Astrocyte (in vitro differentiated cells and primary cell): ENCODE measurements around the gene PLA2G6.

Experiments used
- EZH2 ChIP-seq: IDR thresholded peaks from 2 replicates; pipeline ENCODE4 v1.6.1; 2012; ENCODE audit warnings: mild to moderate bottlenecking, low read length, inconsistent platforms; ENCODE audit not compliant: insufficient read depth
- TF ChIP-seq, protein P1 (sequence below): IDR thresholded peaks from 2 replicates; pipeline ENCODE4 v1.5.1; 2011; ENCODE audit warnings: low read depth, mild to moderate bottlenecking, inconsistent platforms, low read length, moderate library complexity; ENCODE audit not compliant: insufficient read depth

DNA sequence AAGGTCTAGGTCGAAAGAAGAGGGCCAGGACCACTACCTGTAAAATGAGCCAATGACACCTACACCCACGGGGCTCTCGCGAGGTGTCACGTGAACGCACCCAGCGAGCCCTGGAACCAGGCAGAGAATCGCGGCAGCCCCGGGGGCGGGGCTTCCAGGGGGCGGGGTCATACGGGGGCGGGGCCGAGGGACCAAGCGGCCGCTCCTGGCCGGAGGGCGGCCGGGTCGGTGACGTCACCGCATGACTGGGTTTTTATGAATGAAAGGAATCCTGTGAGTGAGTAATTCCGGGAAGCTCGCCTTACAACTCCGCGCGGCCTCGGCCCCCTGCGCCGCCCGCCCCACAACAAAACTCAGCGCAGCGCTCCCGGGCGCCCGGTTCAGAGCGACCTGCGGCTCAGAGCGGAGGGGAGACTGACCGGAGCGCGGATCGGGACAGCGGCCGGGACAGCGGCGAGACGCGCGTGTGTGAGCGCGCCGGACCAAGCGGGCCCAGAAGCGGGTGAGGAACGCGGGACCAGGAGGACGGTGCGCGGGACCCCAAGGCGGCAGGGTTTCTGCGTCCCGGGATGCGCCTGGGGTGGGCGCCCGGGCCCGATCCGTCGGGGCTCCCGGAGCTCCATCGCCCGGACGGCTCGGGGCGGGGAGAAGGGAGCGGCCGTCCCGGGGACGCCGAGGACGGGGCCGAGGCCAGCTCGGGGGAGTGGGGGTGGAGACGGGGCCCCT is 20.2 kb upstream of the PLA2G6 start, which contains the start of gene MAFF:
- TF ChIP-seq, protein P1, sequence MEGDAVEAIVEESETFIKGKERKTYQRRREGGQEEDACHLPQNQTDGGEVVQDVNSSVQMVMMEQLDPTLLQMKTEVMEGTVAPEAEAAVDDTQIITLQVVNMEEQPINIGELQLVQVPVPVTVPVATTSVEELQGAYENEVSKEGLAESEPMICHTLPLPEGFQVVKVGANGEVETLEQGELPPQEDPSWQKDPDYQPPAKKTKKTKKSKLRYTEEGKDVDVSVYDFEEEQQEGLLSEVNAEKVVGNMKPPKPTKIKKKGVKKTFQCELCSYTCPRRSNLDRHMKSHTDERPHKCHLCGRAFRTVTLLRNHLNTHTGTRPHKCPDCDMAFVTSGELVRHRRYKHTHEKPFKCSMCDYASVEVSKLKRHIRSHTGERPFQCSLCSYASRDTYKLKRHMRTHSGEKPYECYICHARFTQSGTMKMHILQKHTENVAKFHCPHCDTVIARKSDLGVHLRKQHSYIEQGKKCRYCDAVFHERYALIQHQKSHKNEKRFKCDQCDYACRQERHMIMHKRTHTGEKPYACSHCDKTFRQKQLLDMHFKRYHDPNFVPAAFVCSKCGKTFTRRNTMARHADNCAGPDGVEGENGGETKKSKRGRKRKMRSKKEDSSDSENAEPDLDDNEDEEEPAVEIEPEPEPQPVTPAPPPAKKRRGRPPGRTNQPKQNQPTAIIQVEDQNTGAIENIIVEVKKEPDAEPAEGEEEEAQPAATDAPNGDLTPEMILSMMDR = no peak
- no peak for TF ChIP-seq EZH2
